Smooth muscle cell (in vitro differentiated cells): Measurements from ENCODE around the gene CDHR5. TPM values are rescaled to one million over a fixed set of nuclear protein-coding genes. Genes with fewer than 3 reads are reported as not detected.

ENCODE experiments used
- DNase-seq: peaks from one replicate; lab custom pipeline; 2025; ENCODE audit not compliant: unreplicated experiment; lab: John Stamatoyannopoulos, UW
- H2AFZ ChIP-seq: fragments of 200-600 bp; sonication (generic); 2 replicates; pipeline ENCODE4 v1.6.0; 2016; ENCODE audit warnings: antibody characterized with exemption, low read depth, mild to moderate bottlenecking
- H3F3A ChIP-seq: fragments of 200-600 bp; sonication (generic); 2 replicates; pipeline ENCODE4 v1.6.0; 2017; ENCODE audit warnings: antibody characterized with exemption, low read depth
- H3K27ac ChIP-seq: fragments of 200-600 bp; sonication (generic); 2 replicates; pipeline ENCODE4 v1.5.1; 2016; ENCODE audit warnings: low read depth, mild to moderate bottlenecking
- H3K27me3 ChIP-seq: fragments of 200-600 bp; sonication (generic); 2 replicates; pipeline ENCODE4 v1.6.1; 2016; ENCODE audit warnings: low read depth, mild to moderate bottlenecking
- H3K36me3 ChIP-seq: fragments of 200-600 bp; sonication (generic); 2 replicates; pipeline ENCODE4 v1.5.1; 2016; ENCODE audit warnings: low read depth
- H3K4me1 ChIP-seq: fragments of 200-600 bp; sonication (generic); 2 replicates; pipeline ENCODE4 v1.5.1; 2016; ENCODE audit warnings: low read depth
- H3K4me2 ChIP-seq: fragments of 200-600 bp; sonication (generic); 2 replicates; pipeline ENCODE4 v1.6.0; 2016; ENCODE audit warnings: mild to moderate bottlenecking
- H3K4me3 ChIP-seq: fragments of 200-600 bp; sonication (generic); 2 replicates; pipeline ENCODE4 v1.5.1; 2016; ENCODE audit warnings: mild to moderate bottlenecking
- H3K79me2 ChIP-seq: fragments of 200-600 bp; sonication (generic); 2 replicates; pipeline ENCODE4 v1.6.0; 2016; ENCODE audit warnings: low read depth, mild to moderate bottlenecking
- H3K9ac ChIP-seq: fragments of 200-600 bp; sonication (generic); 2 replicates; pipeline ENCODE4 v1.6.0; 2016; ENCODE audit warnings: low read depth
- H3K9me3 ChIP-seq: fragments of 200-600 bp; sonication (generic); replicated peaks from 2 replicates; pipeline ENCODE4 v1.5.1; 2016; ENCODE audit warnings: low read depth
- H4K20me1 ChIP-seq: fragments of 200-600 bp; sonication (generic); 2 replicates; pipeline ENCODE4 v1.6.0; 2016; ENCODE audit warnings: low read depth
- WGBS: methylation state at CpG from one replicate; pipeline ENCODE4 v1.1.7; 2016; ENCODE audit warnings: low lambda C conversion rate; 5-methylcytosine and 5-hydroxymethylcytosine counted together
- polyA plus RNA-seq: library from polyadenylated mRNA; unstranded; fragments of >200 nt; fragmentation: Nextera tagmentation; extraction: Ambion mirVana; gene quantifications from 2 replicates; pipeline ENCODE4 v1.2.1, GENCODE V29; 2016
- total RNA-seq: library from RNA; depleted of rRNA; stranded (reverse); fragments of >200 nt; gene quantifications from 2 replicates; pipeline ENCODE4 v1.2.3, GENCODE V29; 2014
- TF ChIP-seq, protein P1 (sequence below): fragments of 200-600 bp; sonication (generic); IDR thresholded peaks from 2 replicates; pipeline ENCODE4 v1.5.1; 2017; ENCODE audit warnings: borderline replicate concordance, mild to moderate bottlenecking, antibody characterized with exemption; ENCODE audit not compliant: insufficient read depth, poor library complexity, severe bottlenecking

CDHR5 gene
- total and polyA plus RNA-seq, 2 experiments from 2014 or later, result not detected

DNA sequence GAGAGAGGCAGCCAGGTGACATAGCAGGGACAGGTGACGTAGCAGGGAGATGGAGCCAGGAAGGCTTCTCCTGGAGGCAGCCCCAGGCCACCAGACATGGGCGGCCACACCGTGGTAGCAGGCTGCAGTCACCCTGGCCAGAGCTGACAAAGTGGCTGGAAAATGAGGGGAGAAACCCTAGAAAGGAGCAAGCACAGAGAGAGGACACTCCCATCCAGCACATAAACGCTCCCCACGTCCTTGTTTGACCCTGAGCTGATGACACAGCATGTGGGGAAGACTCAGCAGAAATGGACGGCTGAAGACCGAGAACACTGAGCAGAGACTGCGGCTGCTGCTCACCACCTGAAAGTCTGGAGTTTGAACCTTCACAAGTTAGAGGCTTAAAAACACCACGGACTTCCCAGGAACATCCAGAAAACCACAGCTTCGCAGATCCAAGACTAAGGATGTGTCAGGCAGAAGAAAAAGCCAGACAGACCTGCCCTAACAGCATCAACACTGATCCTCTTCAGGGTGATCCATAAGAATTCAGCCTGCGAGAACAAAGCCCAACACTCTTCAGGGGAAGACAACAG is 41.0 kb upstream of the CDHR5 start:
- Histone ChIP-seq H3K27ac (no peak overlapping the region), H3K9me3 (no peaks in the 10 kb centered on the region), H3K79me2 (no peaks in the 10 kb centered on the region), H3K4me1 (no peaks in the 10 kb centered on the region), H3K27me3 (no peaks in the 10 kb centered on the region), H2AFZ (no peak overlapping the region), H3K4me2 (peak overlapping the region; percentile 18), H3K36me3 (no peaks in the 10 kb centered on the region), H3K4me3 (no peak overlapping the region), H4K20me1 (peaks cover 47% of the 10 kb centered on the region), H3K9ac (no peak overlapping the region), H3F3A (no peaks in the 10 kb centered on the region)
- WGBS, result 65% methylated on average over 11 of the region's 11 CpGs
- TF ChIP-seq, protein P1, sequence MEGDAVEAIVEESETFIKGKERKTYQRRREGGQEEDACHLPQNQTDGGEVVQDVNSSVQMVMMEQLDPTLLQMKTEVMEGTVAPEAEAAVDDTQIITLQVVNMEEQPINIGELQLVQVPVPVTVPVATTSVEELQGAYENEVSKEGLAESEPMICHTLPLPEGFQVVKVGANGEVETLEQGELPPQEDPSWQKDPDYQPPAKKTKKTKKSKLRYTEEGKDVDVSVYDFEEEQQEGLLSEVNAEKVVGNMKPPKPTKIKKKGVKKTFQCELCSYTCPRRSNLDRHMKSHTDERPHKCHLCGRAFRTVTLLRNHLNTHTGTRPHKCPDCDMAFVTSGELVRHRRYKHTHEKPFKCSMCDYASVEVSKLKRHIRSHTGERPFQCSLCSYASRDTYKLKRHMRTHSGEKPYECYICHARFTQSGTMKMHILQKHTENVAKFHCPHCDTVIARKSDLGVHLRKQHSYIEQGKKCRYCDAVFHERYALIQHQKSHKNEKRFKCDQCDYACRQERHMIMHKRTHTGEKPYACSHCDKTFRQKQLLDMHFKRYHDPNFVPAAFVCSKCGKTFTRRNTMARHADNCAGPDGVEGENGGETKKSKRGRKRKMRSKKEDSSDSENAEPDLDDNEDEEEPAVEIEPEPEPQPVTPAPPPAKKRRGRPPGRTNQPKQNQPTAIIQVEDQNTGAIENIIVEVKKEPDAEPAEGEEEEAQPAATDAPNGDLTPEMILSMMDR, result no peak
- no peak for DNase-seq

DNA sequence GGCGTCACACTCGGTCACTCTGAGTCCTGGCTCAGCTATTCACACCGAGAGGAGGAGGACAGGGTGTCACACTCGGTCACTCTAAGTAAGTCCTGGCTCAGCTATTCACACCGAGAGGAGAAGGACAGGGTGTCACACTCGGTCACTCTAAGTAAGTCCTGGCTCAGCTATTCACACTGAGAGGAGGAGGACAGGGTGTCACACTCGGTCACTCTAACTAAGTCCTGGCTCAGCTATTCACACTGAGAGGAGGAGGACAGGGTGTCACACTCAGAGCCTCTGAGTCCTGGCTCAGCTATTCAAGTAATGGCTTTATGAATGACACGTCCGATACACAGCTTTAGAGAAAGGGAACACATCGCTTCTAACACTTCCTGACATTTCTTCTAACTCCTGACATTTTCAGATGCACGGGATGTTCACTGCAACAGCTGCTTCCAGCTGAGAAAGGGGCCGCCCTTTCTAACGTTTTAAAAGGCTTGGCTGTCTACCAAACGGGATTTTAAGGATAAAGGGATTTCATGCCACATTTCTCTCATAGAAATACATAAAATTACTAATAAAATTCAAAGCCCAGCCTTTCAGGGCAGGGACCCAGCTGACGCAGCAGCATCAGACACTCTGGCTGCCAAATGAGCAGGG is 40.4 kb upstream of the CDHR5 start:
- 75% methylated on average over 14 of the region's 15 CpGs for WGBS
- H2AFZ ChIP-seq, result no peak overlapping the region
- H3K9ac ChIP-seq, result no peak overlapping the region
- H3F3A ChIP-seq, result no peaks in the 10 kb centered on the region
- TF ChIP-seq, protein P1, result no peak
- H4K20me1 ChIP-seq, result peaks cover 50% of the 10 kb centered on the region
- H3K79me2 ChIP-seq, result no peaks in the 10 kb centered on the region
- H3K27ac ChIP-seq, result no peak overlapping the region
- no peaks in the 10 kb centered on the region for H3K4me1 ChIP-seq
- no peak for DNase-seq
- no peaks in the 10 kb centered on the region for H3K9me3 ChIP-seq
- no peaks in the 10 kb centered on the region for H3K36me3 ChIP-seq
- H3K27me3 ChIP-seq, result no peaks in the 10 kb centered on the region
- no peak overlapping the region for H3K4me3 ChIP-seq
- H3K4me2 ChIP-seq, result peak overlapping the region; percentile 18

DNA sequence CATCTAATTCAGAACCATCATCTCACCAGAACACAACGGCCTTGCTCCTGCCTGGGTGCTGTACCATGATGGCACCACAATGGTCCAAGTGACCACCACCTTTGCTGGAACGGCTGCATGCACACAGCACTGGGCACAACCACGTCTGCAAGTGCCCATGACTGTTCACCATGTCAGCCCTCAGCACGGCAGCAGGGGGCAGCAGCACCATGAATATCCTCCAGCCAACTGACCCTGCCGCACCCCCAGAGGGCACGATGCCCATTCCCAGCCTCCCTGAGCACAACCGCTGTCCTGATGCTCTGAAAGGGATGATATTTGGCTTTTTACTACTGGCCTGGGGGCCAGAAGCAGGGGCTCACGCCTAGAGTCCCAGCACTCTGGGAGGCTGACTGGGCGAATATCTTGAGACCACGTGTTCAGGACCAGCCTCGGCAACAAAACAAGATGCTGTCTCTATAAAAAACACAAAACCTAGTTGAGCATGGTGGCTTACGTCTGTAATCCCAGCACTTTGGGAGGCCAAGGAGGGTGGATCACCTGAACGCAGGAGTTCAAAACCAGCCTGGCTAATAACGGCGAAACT is 38.0 kb upstream of the CDHR5 start:
- no peaks in the 10 kb centered on the region for H3K36me3 ChIP-seq
- TF ChIP-seq, protein P1, result peak; percentile 58
- 81% methylated on average over 15 of the region's 15 CpGs for WGBS
- no peaks in the 10 kb centered on the region for H3K9me3 ChIP-seq
- no peak overlapping the region for H2AFZ ChIP-seq
- H3K4me2 ChIP-seq, result no peak overlapping the region
- no peaks in the 10 kb centered on the region for H3K79me2 ChIP-seq
- H3F3A ChIP-seq, result no peaks in the 10 kb centered on the region
- no peak overlapping the region for H3K27ac ChIP-seq
- H3K4me3 ChIP-seq, result no peak overlapping the region
- no peaks in the 10 kb centered on the region for H3K4me1 ChIP-seq
- H3K9ac ChIP-seq, result no peak overlapping the region
- no peak for DNase-seq
- no peaks in the 10 kb centered on the region for H3K27me3 ChIP-seq
- H4K20me1 ChIP-seq, result peaks cover 57% of the 10 kb centered on the region
